Measurements from ENCODE around the gene SLC24A4. TPM values are rescaled to one million over a fixed set of nuclear protein-coding genes. Genes with fewer than 3 reads are reported as not detected.

The SLC24A4 gene
- total RNA-seq, 1 donor from 2014 or later: 0.36 TPM

DNA sequence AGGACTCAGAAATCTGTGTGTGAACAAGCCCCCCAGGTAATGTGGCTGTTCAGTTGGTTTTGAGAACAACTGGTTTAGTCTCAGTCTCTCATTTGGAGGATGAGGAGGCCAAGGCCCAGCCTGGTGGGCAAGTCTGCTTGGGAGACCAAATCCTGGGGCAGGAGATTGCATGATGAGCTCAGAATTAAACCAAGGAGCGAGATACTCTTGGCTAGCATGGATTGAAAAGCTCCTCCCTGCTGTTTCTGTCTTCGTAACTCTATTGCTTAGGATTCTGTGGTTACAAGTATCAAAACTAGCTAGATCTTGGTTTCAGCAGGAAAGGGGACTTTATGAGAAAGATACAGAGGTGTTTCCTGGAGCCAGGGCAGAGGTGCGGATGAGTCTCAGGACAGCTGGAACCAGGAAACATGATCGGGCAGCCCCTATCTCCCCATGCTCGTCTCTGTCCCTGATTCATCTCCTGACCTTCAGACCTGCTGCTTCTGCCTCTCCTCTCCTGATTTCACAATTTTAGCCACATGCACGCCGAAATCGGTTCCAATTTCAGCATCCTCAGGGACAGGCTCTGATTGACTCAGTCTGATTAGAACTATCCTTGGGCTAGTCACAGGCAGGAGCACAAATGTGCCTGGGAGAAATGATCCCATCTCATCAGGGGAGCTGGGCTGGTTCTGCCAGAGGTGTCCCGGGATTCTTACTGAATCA lies 150.4 kb downstream of the SLC24A4 start:
- H3K36me3 ChIP-seq: no peaks in the 10 kb centered on the region
- intact Hi-C loops (cut with micrococcal nuclease): no loop called here

DNA sequence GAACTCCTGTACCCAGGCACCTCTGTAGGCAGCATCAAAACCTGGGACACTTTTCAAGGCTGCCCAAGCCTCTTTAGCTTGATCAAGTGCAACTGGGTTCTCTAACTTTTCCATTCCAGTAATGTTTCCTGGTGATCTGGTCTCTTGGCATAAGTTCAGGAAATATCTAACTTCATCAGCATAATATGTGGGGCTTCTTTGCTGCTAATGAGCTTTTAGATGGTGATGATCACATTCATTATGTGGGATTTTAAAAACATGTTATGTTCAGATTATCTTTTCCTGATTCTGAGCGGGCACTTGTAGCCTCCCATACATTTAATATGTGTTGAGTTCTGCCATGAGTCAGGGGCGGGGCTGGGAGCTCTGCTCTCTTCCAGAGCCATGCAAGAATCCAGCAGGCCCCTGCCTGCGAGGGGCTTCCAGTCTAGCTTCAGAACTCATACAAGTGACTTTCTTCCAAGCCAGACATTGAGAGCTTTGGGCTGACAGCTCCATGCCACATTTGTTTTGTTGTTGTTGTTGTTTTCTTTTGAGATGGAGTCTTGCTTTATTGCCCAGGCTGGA lies 151.1 kb downstream of the SLC24A4 start:
- Histone ChIP-seq H3K27ac (replicated peaks) (peak overlapping the region; percentile 58), H3K4me1 (peaks cover 27% of the 10 kb centered on the region), H3K27me3 (ENCODE audit: low read depth) (no peaks in the 10 kb centered on the region), H3K36me3 (no peaks in the 10 kb centered on the region), H3K4me3 (no peak overlapping the region), H3K9me3 (replicated peaks) (peaks cover 14% of the 10 kb centered on the region)
- intact Hi-C loops (cut with micrococcal nuclease): no loop called here
- no peak for DNase-seq
- TF ChIP-seq, protein P1, sequence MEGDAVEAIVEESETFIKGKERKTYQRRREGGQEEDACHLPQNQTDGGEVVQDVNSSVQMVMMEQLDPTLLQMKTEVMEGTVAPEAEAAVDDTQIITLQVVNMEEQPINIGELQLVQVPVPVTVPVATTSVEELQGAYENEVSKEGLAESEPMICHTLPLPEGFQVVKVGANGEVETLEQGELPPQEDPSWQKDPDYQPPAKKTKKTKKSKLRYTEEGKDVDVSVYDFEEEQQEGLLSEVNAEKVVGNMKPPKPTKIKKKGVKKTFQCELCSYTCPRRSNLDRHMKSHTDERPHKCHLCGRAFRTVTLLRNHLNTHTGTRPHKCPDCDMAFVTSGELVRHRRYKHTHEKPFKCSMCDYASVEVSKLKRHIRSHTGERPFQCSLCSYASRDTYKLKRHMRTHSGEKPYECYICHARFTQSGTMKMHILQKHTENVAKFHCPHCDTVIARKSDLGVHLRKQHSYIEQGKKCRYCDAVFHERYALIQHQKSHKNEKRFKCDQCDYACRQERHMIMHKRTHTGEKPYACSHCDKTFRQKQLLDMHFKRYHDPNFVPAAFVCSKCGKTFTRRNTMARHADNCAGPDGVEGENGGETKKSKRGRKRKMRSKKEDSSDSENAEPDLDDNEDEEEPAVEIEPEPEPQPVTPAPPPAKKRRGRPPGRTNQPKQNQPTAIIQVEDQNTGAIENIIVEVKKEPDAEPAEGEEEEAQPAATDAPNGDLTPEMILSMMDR (IDR thresholded peaks at IDR 0.05; ENCODE audit: borderline replicate concordance): no peak

More for the DNA sequence above, 150.4 kb downstream of the SLC24A4 start:
- no peak overlapping the region for H3K4me3 ChIP-seq
- peak; percentile 56 for DNase-seq
- TF ChIP-seq, protein P1 (IDR thresholded peaks at IDR 0.05; ENCODE audit: borderline replicate concordance): no peak
- H3K27ac ChIP-seq (replicated peaks): peak overlapping the region; percentile 58
- H3K4me1 ChIP-seq: peaks cover 27% of the 10 kb centered on the region
- H3K27me3 ChIP-seq (ENCODE audit: low read depth): no peaks in the 10 kb centered on the region
- peaks cover 12% of the 10 kb centered on the region for H3K9me3 ChIP-seq (replicated peaks)

DNA sequence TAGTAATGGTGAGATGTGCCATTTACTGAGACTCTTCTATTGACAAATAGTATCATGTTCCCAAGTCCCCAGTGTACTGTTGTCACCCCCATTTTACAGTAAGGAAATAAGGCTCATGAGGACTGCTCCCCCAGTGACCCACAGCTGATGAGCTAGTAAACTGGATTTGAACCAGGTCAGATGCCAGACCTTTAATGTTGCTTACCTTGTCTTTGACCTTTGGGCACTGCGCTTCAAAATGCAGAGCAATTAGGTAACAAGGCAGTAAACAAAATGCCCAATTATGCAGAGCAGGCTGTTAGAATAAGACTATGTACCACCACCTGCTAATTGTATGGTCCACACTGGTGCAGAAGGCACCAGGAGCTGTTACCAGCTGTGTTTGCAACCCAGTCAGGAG lies 152.1 kb downstream of the SLC24A4 start:
- Histone ChIP-seq H3K4me3 (no peak overlapping the region), H3K27me3 (ENCODE audit: low read depth) (no peaks in the 10 kb centered on the region), H3K27ac (replicated peaks) (peak overlapping the region; percentile 68), H3K36me3 (no peaks in the 10 kb centered on the region), H3K4me1 (peaks cover 27% of the 10 kb centered on the region), H3K9me3 (replicated peaks) (peaks cover 8% of the 10 kb centered on the region)
- DNase-seq: no peak
- intact Hi-C loops (cut with micrococcal nuclease): no loop called here
- TF ChIP-seq, protein P1 (IDR thresholded peaks at IDR 0.05; ENCODE audit: borderline replicate concordance): no peak

DNA sequence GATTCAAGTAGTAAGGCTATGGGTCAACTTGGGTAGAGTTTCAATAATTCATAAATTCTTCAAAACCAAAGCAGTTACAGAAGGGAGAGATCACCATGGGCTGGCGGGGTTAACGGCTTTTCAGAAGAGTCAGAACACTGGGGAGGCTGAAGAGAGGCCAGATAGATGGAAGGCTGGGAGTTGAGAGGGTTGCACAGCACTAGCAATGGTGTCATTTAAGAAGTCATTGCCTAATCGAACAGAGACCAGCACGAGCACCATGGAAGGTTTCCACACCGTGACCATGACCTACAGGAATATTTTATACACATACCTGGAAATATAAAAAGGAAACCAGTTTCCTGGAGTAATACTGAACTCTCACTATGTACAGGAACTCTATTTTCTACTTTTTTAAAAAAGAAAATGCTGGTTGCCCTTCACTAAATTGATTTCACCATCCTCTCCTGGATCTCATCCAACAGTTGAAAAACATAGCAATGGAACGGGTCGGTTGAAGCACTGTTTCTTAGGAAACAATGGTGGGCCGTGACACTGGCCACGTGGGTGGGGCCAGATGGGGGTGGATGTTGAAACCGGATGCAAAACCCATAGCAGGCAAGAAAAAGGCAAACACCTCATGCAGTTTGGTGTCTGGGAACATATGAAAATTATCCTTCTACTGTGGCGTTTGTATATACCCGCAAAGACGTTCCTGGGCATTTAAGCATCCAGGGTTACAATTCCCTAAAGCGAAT lies 152.7 kb downstream of the SLC24A4 start:
- TF ChIP-seq, protein P1 (IDR thresholded peaks at IDR 0.05; ENCODE audit: borderline replicate concordance): no peak
- Histone ChIP-seq H3K9me3 (replicated peaks) (peaks cover 7% of the 10 kb centered on the region), H3K36me3 (no peaks in the 10 kb centered on the region), H3K27me3 (ENCODE audit: low read depth) (no peaks in the 10 kb centered on the region), H3K4me1 (peaks cover 27% of the 10 kb centered on the region), H3K27ac (replicated peaks) (peak overlapping the region; percentile 68), H3K4me3 (no peak overlapping the region)
- intact Hi-C loops (cut with micrococcal nuclease): no loop called here
- DNase-seq: peak; percentile 68

DNA sequence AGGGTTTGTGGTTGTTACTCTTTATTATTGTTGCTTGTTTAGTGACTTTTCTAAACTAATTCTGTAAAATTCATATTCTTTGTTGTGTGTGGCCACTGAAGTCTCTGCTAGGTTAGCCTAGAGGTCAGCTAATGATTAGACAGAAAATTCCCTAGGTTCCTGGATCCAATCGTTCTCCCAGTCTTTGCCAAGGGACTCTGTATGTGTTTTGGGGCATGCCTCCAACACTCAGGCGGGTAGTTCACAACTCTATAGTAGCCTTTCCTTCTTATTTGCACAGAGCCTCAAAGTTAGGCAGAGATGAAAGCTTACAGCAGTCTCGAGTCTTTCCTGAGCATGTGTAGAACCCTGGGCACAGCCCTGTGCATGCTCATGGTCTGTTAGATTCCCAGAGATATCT lies 157.9 kb downstream of the SLC24A4 start:
- no peak overlapping the region for H3K27ac ChIP-seq (replicated peaks)
- no peak for DNase-seq
- H3K4me3 ChIP-seq: no peak overlapping the region
- intact Hi-C loops (cut with micrococcal nuclease): no loop called here
- no peaks in the 10 kb centered on the region for H3K36me3 ChIP-seq
- peaks cover 13% of the 10 kb centered on the region for H3K9me3 ChIP-seq (replicated peaks)
- peaks cover 25% of the 10 kb centered on the region for H3K4me1 ChIP-seq
- H3K27me3 ChIP-seq (ENCODE audit: low read depth): no peaks in the 10 kb centered on the region
- TF ChIP-seq, protein P1 (IDR thresholded peaks at IDR 0.05; ENCODE audit: borderline replicate concordance): no peak
